GM12878 (cell line): ENCODE data around the gene SLC35D2.

Experiments
- CTCF ChIP-seq, 3 experiments: IDR thresholded peaks in 2 of 3; conservative IDR thresholded peaks in 1 of 3; 2 replicates each; pipeline ENCODE4 v1.5.1; 2011; ENCODE audit warnings: low read depth in 3 of 3, low read length in 3 of 3, mild to moderate bottlenecking in 3 of 3, control low read depth in 2 of 3, moderate library complexity in 2 of 3, inconsistent platforms in 1 of 3, mixed read lengths in 1 of 3; ENCODE audit not compliant: control insufficient read depth in 2 of 3, insufficient read depth in 1 of 3; ENCODE audit errors: extremely low read depth in 1 of 3
- HDAC6 ChIP-seq: fragments of 200-600 bp; sonication (generic); IDR thresholded peaks from one replicate; pipeline ENCODE4 v1.8.0; 2017; ENCODE audit warnings: antibody characterized with exemption; ENCODE audit not compliant: unreplicated experiment
- RAD21 ChIP-seq: IDR thresholded peaks from 2 replicates; pipeline ENCODE4 v1.6.1; 2011; ENCODE audit warnings: mild to moderate bottlenecking, low read depth, low read length, moderate library complexity; ENCODE audit not compliant: insufficient read depth
- RFX5 ChIP-seq: IDR thresholded peaks from 2 replicates; pipeline ENCODE4 v1.6.1; 2011; ENCODE audit warnings: low read depth, low read length, improper control_type of control experiment
- SP1 ChIP-seq: IDR thresholded peaks from one replicate; pipeline ENCODE4 v1.6.1; 2011; ENCODE audit warnings: low read depth, low read length
- TCF7 ChIP-seq: IDR thresholded peaks from 2 replicates; pipeline ENCODE4 v1.6.1; 2014; ENCODE audit warnings: antibody characterized with exemption, borderline replicate concordance
- ZSCAN29 ChIP-seq: fragments of 450-650 bp; IDR thresholded peaks from 2 replicates; pipeline ENCODE4 v1.6.1; 2017; ENCODE audit warnings: mild to moderate bottlenecking, moderate library complexity

GRCh38 chr9:96333958-96334357 is 49.6 kb downstream of the SLC35D2 start:
- TF ChIP-seq RFX5 (no peak), ZSCAN29 (no peak), TCF7 (no peak), CTCF (IDR thresholded peaks at IDR 0.05 in 2 of 3, conservative IDR thresholded peaks at IDR 0.05 in 1 of 3; ENCODE audit: control insufficient read depth in 2 of 3, extremely low read depth in 1 of 3, insufficient read depth in 1 of 3, low read depth in 3 of 3, low read length in 3 of 3) (no peak), SP1 (no peak), HDAC6 (no peak), RAD21 (no peak)
